HG02610 (cell line): ENCODE results near the gene OGDHL.
"Not testable (repeated sequence)": the region's sequence is repeated elsewhere in the genome, so short reads cannot be mapped to it uniquely, and the experiment has no call there.

ENCODE experiments used
- ATAC-seq: cut with Tn5 transposase; IDR thresholded peaks from one replicate; pipeline ENCODE4 v1.9.1; 2021; ENCODE audit warnings: mild to moderate bottlenecking, moderate library complexity; ENCODE audit not compliant: unreplicated experiment

The OGDHL gene

DNA sequence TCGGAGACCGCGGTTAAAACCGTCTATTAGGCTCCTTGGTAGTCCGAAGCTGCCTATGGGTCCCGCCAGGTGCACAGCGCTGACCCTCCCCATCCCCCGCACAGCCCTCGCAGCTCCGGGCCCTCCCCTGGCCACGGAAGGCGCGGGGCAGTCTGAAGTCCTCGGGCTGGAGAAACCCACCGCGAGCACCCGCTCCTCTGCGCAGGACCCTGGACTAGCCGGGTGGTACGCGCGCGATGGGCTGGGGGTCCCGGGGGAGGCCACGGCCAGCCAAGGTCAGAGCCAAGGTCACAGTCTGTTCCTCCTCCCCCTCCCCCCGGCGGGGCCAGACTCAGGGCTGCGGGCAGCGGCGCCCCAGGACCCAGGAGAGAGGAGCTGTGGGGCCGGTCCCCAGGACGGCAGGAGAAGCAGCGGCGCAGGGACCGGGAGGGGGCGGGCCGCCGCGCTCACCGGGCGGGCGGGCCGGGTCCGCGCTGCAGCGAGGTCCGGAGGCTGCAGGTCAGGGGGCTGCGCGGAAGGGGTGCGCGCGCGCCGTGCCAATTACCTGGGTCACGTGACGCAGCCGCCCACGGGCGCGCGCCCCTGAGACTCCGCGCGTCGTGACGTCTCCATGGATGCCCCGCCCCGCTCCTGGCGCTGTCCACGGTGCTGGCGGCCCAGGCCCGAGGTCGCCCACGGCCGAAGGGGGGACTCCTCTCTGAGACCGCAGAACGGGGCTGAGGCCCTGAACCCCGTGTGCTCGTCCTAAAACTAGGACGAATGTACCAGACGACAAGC is at the start of gene OGDHL:
TSS of gene OGDHL (minus strand) at position 535 of the 777 bp plus-strand sequence. CDS start 3,731 bp downstream, outside the sequence.
- ATAC-seq = peak; percentile 78

DNA sequence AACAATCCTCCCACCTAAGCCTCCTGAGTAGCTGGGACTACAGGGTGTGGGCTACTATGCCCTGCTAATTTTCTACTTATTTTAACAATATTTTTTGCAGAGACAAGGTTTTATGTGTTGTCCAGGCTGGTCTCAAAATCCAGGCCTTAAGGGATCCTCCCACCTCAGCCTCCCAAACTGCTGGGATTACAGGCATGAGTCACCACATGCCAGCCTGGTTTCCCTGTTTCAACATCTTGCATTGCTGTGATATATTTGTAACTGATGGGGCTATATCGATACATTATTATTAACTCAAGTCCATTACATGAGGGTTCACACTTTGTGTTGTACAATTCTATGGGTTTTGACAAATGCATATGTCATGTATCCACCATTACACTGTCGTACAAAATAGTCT is 41.9 kb upstream of the OGDHL start:
- no peak for ATAC-seq

DNA sequence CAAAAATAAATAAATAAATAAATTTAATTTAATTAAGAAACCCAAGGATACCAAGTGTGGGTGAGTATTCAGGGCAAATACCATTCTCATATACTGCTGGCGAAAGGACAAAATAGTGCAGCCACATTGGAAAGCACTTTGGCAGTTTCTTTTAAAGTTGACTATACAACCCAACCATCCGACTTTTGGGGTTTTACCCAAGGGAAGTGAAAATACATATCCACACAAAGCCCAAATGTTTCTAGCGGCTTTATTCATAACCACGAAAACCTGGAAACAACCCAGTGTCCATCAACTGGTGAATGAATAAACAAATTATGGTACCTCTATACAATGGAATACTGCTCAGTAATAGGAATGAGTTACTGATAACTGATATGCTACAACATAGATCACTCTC is 36.2 kb upstream of the OGDHL start:
- ATAC-seq = peak; percentile 81

DNA sequence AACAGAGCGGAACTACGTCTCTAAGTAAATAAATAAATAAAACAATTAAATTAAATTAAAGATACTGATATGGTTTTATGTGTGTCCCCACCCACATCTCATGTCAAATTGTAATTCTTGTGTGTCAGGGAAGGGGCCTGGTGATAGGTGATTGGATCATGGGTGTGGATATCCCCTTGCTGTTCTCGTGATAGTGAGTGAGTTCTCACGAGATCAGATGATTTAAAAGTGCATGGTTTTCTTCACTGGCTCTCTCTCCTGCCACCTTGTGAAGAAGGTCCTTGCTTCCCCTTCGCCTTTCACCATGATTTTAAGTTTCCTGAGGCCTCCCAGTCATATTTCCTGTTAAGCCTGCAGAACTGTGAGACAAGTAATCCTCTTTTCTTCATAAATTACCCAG is 29.0 kb upstream of the OGDHL start:
- ATAC-seq = no peak

DNA sequence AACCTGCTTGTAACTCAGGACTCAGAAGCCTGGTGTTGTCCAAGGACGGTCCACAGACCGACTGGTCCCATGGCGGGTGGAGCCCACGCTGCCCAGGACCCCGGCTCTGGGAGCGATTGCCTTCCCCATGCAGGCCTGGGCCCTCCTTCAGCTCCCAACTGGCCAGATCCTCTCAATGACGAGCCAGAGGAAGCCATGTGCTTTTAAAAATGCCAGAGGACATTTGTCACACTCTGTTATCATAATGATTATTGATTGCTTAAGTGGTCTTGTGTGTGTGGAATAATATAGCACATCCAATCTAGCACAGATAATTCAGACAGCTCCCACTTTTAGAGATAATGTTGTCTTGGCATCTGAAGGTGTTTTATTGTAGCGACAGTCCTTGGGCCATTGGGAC is 22.6 kb upstream of the OGDHL start:
- no peak for ATAC-seq

DNA sequence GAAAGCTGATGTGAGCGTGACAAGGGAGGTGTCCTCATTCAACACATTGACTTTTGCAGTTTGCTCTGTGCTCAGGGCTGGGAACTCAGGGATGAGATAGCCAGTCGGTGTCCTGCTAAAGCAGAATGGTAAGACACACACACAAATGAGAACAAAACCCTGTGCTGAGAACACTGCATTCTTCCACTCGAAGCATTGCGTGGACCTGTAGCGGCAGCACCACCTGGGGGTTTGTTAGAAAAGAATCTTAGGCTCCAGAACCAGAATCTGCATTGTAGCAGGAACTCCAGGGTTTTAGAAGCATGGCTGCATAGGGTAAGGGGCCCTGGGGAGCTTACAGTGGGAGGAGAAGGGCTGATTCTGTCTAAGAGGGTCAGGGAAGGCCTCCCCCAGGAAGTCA is 21.5 kb upstream of the OGDHL start:
- no peak for ATAC-seq

DNA sequence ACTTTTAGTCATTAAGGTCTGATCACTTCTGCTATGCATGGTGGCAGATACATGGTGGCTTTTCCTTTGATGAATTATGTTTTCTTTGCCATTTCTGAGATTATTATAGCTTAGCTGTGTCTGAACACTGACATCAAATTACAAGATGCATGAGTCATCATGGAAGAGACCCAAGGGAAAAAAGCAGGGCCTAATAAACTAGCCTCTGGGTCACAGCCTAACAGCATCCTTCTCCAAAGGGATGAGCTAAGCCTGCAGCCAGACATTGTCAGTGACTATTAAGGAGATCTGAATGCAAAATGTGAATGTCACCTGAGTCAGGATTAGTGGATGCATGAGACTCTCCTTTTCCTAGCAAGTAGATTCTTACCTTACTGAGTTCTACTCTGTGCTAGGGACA is 19.1 kb upstream of the OGDHL start:
- no peak for ATAC-seq

DNA sequence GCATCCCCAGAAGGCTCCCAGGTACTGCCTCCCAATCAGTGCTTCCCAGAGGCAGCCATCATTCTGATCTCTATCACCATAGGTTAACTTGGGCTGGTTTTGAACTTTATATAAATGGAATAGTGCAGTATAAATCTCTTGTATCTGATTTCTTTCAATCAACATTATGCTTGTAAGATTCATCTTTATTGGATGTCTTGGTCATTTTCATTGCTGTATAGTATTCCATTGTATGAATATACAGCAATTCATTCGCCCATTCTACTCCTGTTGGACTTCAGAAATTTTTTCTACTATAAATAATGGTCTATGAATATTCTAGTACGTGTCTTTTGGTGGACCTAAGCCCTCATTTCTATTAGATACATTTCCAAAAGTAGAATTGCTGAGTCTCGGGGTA is 16.1 kb upstream of the OGDHL start:
- no peak for ATAC-seq

DNA sequence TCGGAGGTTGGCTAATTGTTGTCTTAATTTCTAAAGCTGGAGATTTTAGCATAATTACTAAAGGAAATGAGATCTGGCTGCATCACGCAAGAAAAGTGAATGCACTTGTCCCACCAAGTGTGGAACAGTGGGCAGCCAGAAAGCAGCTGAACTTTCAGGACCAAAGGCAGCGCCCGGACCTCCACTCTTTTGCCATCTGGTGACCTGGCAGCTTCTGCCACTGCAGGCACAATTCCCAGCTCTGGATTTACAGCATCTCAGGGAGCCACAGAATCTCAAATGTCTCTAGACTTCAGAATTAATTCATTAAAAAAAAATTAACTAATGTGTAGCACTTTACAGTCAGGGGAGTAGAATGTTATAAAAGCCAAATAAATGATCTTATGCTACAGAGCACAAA is 14.7 kb upstream of the OGDHL start:
- ATAC-seq = no peak

DNA sequence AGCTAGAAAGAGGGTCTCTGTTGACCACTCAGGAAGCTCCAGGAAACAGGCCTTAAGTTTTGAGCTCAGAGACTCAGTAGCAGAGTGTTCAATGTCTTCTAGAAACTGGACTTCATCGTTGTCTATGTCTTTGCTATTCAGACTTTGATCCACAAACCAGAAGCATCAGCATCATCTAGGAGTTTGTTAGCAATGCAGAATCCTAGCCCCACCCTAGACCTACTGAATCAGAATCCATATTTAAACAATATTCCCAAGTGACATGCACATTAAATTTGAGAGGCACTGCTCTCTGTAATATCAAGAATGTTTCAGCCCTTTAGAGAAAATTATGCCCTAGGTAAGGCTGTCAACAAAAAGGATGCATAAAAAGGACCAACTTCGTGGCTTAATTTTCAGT is 12.9 kb upstream of the OGDHL start:
- no peak for ATAC-seq

DNA sequence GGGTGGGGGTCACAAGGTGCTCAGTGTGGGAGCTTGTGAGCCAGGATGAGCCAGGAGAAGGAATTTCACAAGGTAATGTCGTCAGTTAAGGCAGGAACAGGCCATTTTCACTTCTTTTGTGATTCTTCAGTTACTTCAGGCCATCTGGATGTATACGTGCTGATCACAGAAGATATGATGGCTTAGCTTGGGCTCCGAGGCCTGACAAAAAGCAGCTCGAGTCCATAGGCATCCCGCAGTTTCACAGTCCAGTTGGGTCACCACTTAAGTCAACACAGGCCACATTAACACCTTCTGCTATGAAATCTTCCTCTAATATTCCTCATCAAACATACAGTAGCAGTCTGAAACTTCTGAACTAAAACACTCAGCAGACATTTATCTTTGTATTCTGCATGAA is 10.8 kb upstream of the OGDHL start:
- ATAC-seq = not testable (repeated sequence)

DNA sequence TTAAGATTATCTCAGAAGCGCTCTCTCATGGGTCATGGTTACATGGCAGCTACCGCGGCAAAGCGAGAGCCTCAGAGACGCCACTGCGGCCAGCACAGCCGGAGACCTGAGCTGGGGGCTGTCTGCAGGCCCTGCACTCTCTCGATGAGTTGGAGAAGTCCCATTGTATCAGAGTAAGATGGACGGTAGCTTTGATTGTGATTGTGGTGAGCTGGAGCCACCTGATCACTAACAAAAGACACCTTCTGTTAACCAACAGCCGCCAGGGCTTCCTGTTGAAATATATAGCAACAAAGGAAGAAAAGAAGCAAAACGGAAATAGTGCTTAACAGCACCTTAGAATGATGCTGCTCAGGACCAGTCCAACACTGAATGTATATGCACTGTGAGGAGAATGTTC is 8.9 kb upstream of the OGDHL start:
- not testable (repeated sequence) for ATAC-seq

DNA sequence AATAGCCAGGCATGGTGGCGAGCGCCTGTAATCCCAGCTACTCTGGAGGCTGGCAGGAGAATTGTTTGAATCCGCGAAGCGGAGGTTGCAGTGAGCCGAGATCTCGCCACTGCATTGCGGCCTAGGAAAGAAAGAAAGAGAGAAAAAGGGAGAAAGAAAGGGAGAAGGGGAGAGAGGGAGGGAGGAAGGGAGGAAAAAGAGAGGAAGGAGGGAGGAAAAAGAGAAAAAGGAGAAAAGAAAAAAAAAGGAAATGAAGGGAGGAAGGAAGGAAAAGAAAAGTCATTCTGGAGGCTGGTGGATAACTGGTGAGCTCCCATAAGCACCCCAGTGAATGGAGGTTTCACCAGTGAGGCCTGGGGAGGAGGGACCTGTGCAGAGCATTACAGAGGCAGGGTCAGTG is 7.6 kb upstream of the OGDHL start:
- ATAC-seq = no peak

DNA sequence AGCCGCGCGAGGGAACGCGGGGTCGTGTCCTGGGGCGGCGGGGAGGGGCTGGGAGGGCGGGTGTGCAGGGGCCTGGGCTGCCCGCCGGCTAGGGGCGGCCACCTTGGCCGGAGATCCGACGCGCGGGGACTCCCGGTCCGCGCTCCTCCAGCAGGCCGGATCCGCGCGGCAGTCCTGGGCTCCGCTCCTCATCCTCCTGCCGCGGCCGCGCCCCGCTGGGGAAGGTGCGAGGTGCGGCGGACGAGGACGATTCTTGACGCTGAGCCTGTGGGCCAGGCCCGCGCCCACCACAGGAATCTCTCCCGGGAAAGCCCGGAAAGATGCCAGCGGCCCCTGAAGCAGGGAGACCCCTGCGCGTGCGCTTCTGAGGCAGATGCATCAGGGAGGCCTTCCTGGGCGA is 6.6 kb upstream of the OGDHL start:
- no peak for ATAC-seq

DNA sequence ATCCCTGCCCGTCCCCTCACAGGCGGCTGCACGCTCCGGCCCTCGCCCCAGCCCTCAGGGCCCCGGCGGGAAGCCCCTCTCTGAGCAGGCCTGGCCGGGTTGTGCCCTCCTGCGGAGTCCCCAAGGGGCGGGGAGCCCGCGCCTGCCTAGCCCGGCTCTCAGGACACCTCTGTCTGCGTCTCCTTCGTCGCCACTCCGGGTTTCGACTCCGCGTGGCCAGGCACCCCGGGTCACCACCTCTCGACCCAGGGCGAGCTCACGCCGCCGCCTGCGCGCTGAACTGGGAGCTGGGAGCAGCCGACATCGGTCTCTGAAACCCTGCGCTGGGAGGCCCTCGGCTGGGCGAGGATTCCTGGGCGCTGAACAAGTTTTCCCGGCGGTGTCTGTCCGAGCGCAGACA is 6.2 kb upstream of the OGDHL start:
- no peak for ATAC-seq

DNA sequence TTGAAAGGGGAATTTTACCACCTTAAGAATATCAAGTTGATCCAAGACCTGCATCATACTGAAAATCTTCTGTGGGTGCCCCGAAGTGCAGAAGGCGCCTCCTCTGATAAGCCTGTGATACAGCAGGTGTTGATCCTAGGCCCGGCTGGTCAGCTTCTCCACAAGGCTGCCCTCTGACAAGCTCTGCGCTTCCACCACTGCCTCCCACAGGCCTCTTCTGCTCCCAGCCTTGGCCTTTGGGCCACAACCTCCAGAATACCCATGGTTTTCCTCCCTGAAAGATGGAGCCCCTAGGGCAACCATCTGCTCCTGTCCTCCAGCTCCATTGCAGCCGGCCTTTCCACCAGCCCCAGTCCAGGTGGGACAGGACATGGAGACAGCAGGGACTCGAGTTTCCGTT is 5.6 kb upstream of the OGDHL start:
- ATAC-seq = no peak

DNA sequence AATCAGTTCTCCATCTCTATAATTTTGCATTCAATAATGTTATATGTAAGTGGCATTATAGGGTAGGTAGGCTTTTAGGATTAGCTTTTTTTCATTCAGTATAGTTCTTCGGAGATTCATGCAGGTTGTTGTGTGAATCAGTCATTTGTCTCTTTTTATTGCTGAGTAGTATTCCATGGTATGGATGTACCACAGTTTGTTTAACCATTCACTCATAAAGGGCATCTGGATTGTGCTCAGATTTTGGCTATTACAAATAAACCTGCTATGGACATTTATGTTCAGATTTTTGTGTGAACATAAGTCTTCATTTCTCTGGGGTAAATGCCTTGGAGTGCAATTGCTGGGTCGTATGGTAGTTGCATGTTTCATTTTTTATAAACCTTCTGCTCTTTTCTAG is 4.4 kb upstream of the OGDHL start:
- ATAC-seq = no peak

DNA sequence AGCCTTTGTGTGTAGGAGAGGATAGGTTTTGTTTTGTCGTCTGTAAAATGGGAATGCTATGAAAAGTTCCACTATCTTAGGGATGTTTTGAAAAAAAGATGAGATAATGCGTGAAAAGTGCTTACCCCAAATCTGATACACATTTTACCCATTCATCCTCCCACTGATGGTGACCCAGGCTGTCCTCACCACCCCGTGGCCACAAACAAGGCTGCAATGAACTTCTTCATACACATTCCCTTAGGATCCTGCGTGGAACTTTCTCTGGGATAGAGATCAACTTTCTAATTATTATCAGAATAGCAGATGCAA is 399 bp upstream of the OGDHL start:
- ATAC-seq = no peak

DNA sequence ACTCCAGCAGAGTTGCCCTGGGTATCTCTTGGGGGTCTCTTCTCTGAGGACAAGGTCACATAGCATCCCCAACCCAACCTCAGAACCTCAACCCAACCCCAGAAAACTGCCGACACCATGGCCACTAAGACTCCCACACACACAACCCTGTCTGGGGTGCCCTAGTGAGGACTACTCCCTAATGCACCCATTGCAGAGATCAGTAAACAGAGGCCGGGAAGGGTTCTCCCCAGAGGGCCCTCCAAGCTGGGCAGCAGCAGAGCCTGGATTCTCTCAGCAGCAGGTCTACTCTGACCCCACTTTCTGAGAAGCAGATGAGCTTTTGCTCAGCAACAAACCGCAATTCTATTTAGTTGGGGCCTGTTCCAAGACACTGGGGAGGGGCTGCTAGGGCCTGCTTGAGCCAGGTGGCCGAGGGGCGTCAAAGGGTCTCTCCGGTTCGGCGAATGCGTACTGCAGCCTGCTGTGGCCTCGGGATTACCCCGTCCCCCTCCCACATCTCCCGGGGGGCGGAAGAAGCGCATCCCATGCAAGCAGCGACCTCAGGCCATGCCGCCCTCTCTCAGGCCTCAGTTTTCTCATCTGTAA is 828 bp downstream of the OGDHL start:
- no peak for ATAC-seq

DNA sequence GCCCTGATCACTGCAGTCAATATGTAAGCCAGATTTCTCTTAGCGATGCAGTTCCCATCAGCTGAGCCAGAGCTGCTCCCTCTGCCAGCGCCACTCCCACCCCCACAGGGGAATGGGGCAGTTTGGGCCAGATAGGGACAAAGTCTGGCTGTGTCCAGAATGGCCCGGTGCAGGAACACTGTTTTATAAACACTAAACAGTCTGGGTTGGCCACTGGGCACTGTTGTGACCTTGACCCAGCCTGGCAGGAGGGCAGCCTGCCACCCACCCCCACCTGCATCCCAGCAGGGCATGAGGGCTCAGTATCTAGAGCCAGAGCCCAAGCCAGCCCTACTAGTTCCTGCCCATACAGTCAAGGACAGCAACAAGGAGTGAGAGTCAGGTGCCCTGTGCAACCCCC is 1.3 kb downstream of the OGDHL start:
- no peak for ATAC-seq

DNA sequence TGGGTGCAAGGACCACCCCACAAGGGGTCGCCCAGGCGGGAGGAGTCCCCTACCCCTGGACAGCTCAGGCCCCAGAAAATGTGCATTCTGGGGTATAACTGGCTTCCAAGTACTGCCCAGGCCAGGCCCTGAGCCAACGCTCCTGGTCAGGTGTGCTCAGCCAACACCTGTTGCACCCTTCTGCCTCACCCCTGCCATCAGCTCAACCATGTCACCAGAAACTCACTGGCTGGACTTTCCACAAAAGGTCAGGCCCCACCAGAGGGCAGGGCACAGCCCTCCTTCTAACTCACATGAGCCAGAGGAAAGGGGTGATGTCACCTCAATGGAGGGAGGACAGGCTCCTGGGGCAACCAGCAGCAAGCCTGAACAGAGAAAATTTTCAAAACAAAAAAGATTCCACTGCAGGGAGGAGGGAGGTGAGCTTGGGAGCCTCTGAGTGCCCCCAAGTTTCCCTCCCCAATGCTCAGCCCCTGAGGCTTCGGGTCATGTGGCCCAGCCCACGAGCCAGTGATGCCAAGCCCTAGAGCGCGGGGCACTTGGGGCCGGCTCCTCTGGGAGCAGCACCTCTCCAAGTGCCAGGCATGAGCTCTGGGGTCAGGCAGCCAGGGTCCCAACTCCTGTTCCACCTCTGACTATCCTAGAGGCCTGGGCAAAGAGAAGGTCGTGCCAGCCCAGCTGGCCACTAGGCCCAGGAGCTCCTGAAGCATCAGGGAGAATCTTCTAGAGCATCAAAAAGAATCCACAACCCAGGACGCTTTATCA is 2.2 kb downstream of the OGDHL start:
- ATAC-seq = no peak

DNA sequence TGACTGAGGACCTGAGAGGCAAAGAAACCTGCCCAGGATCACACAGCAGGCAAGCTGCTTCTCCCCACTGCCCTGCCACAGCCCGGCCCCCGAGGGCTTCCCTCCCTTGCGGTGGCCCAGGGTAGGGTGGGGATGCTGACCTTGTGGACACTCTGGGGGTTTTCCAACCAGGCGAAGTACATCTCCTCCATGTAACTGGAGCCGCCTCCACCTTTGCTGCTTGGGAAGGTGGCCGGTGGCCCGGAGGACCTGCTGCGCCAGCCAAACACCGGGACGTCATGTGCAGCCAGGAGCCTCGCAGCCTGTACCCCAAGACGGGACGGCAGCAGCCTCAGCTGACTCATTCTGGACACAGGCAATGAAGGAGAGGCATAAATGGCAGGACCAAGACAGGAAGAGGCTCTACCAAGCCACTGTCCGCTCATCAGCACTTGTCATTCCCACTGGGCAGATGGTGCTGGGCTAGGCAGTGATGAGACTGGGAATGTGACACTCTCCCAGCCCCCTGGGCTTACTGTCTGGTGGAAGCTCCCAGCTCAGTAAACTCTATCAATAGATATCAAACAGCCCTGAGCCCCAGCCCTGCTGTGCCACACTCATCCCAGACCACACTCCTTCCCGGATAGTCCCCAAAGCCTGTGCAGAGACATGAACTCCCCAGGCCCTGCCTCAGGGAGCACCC is 3.7 kb downstream of the OGDHL start:
- ATAC-seq = no peak
